HFFc6 (cell line): ENCODE results near the gene ZNF804A. TPM values are rescaled to one million over a fixed set of nuclear protein-coding genes. Genes with fewer than 3 reads are reported as not detected.
A peak's percentile ranks its signal among the peaks of the same experiment; 100 is the strongest.

Source experiments
- DNase-seq: peaks from one replicate; pipeline ENCODE4 v3.0.0-alpha.2; 2018
- H3K27ac Mint-ChIP-seq: 2 replicates; pipeline ENCODE4 v1.8.0; 2020; ENCODE audit warnings: mild to moderate bottlenecking, mixed read lengths
- H3K27me3 Mint-ChIP-seq: 2 replicates; pipeline ENCODE4 v1.8.0; 2021; ENCODE audit warnings: mild to moderate bottlenecking, moderate library complexity, mixed read lengths; ENCODE audit not compliant: insufficient read depth
- H3K36me3 Mint-ChIP-seq: 2 replicates; pipeline ENCODE4 v1.8.0; 2021; ENCODE audit warnings: low read depth, mixed read lengths
- H3K4me1 Mint-ChIP-seq: 2 replicates; pipeline ENCODE4 v1.8.0; 2020; ENCODE audit warnings: low read depth, mixed read lengths
- H3K4me3 Mint-ChIP-seq: 2 replicates; pipeline ENCODE4 v1.8.0; 2020; ENCODE audit warnings: mild to moderate bottlenecking, moderate library complexity, mixed read lengths
- H3K9me3 Mint-ChIP-seq: 2 replicates; pipeline ENCODE4 v1.8.0; 2020; ENCODE audit warnings: mild to moderate bottlenecking, mixed read lengths
- total RNA-seq, 6 experiments: library from RNA; stranded (reverse); fragmentation: NEBNext Ultra II Directional; extraction: Animal tissue kit (Norgen Biotek cat#: 25700); gene quantifications; 2 replicates in 1 of 6; 3 replicates in 5 of 6; pipeline ENCODE4 v1.2.3, GENCODE V29; 2021
- TF ChIP-seq, protein P1 (sequence below): fragments of 200-600 bp; sonication (generic); IDR thresholded peaks from 2 replicates; pipeline ENCODE4 v1.5.0; 2021; ENCODE audit warnings: antibody characterized with exemption, mild to moderate bottlenecking

The ZNF804A gene
- total RNA-seq, 6 experiments from 2014 or later = 0.03 to 0.13 (median 0.05) TPM; not detected in 1

DNA sequence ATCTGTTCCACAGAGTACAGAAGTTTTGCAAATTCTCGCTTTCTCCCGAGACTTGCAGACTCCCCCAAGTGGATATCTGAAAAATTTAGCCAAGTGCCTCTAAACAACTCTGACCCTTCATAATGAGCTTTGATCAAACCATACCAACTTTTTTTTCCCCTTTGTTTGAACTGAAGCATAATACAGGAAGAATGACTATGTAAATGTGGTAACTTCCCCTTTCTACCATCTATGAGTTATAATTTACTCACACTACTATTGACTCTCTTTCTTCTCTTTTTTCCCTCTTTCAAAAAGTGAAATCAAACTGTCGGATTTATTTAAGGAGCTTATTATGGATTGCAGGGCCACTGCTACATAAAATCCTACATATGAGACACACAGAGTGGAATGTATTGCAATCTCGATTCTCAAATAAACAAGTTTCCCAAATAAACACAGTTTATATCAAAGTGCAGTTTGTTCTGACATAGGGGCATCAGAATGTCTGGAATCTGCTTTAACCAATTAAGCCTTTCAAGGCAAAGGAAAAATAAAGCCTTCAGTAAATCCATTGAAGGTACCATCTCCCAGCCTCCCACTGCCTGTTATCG is 1.4 kb upstream of the ZNF804A start:
- Mint-ChIP-seq H3K27me3 (peaks cover 7% of the 10 kb centered on the region; the same call in 1 of the 2 replicates), H3K36me3 (no peaks in the 10 kb centered on the region), H3K4me1 (peaks cover 21% of the 10 kb centered on the region), H3K27ac (peak overlapping the region; percentile 7; the same call in 1 of the 2 replicates), H3K4me3 (peak overlapping the region; percentile 84), H3K9me3 (no peaks in the 10 kb centered on the region)
- peak; percentile 57 for DNase-seq
- TF ChIP-seq, protein P1, sequence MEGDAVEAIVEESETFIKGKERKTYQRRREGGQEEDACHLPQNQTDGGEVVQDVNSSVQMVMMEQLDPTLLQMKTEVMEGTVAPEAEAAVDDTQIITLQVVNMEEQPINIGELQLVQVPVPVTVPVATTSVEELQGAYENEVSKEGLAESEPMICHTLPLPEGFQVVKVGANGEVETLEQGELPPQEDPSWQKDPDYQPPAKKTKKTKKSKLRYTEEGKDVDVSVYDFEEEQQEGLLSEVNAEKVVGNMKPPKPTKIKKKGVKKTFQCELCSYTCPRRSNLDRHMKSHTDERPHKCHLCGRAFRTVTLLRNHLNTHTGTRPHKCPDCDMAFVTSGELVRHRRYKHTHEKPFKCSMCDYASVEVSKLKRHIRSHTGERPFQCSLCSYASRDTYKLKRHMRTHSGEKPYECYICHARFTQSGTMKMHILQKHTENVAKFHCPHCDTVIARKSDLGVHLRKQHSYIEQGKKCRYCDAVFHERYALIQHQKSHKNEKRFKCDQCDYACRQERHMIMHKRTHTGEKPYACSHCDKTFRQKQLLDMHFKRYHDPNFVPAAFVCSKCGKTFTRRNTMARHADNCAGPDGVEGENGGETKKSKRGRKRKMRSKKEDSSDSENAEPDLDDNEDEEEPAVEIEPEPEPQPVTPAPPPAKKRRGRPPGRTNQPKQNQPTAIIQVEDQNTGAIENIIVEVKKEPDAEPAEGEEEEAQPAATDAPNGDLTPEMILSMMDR = no peak

DNA sequence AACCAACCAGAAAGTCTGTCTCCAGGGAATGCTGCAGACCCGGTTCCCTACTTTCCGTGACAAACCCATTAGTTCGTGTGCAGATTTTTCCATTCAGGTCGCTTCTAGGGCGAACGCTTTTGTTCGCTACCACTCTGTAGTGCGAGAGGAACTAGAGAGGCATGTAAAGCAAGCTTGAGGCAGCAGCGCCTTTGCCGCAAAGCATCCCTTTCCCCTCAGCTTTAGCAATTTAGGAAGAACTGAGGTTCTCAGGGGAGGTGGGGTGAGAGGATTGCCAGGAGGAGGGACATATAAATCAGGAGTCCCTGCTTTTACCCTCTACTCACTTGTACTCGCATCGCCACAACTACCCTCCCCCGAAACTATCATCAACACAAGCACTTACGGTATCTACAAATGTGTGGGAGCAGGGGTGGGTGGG is 748 bp upstream of the ZNF804A start:
- Mint-ChIP-seq H3K36me3 (no peaks in the 10 kb centered on the region), H3K4me3 (peak overlapping the region; percentile 84), H3K27ac (0 out of 2 replicates have a peak overlapping the region, but pooled peaks have one; percentile 7), H3K9me3 (no peaks in the 10 kb centered on the region), H3K4me1 (peaks cover 21% of the 10 kb centered on the region), H3K27me3 (peaks cover 7% of the 10 kb centered on the region; the same call in 1 of the 2 replicates)
- TF ChIP-seq, protein P1 = no peak
- DNase-seq = peak; percentile 4

DNA sequence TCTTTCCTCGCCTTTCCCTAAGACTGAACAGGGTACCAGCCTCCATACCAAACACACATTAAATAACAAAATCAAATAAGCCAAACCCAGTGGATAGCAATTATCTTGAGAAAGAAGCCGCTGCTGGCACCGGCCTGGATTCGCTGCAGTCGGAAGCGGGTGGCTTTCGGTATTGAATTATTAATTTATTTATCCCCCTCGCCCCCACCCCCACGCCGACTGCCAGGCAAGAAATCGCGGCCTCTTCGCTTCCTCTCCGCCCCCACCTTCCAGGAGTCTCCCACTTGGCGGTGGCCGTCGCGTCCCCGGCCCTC is 370 bp upstream of the ZNF804A start:
- no peaks in the 10 kb centered on the region for H3K9me3 Mint-ChIP-seq
- H3K36me3 Mint-ChIP-seq = no peaks in the 10 kb centered on the region
- peaks cover 7% of the 10 kb centered on the region; the same call in 1 of the 2 replicates for H3K27me3 Mint-ChIP-seq
- DNase-seq = no peak
- TF ChIP-seq, protein P1 = no peak
- H3K4me1 Mint-ChIP-seq = peaks cover 21% of the 10 kb centered on the region
- peak overlapping the region; percentile 84 for H3K4me3 Mint-ChIP-seq
- H3K27ac Mint-ChIP-seq = no peak overlapping the region

DNA sequence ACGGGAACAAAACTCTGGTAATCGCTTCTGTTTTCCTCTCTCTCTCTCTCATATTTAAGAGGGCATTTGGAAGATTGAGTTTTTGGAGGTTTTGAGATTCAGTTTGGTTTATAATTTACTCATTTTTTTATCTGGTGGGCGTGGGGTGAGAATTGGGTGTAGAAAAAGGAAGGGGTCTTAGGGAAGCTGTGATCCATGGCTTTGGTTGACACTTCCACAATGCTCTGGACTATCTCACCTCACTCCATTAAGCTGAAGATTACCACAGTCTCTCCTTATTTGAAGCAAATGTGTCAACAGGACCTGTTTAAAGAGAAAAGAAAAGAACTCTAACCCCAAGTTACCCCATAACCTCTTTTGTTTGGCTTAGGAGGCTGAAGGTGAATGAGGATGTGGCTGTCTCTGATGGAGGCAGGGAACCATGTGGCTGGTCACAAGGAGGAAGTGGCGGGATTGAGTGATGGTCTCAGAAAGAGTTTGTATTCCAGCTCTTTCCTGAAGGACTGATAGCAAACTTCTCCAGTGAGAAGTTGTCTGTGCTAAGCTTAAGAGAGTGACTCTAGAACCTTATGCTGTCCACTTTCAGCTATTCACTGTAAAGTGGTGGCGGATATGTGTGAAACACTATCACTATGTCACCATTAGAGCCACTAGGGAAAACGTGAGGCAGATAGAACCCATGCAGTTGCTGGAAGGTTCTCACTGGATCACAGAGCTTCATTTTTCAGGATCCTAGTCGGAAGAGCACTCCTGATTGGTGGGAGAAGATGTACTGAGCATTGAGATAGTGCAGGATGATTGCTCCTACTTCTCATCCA is 934 bp downstream of the ZNF804A start:
- Mint-ChIP-seq H3K27me3 (peaks cover 7% of the 10 kb centered on the region; the same call in 1 of the 2 replicates), H3K36me3 (no peaks in the 10 kb centered on the region), H3K4me1 (peaks cover 21% of the 10 kb centered on the region), H3K9me3 (no peaks in the 10 kb centered on the region), H3K27ac (no peak overlapping the region), H3K4me3 (peak overlapping the region; percentile 84)
- TF ChIP-seq, protein P1 = no peak
- DNase-seq = no peak

DNA sequence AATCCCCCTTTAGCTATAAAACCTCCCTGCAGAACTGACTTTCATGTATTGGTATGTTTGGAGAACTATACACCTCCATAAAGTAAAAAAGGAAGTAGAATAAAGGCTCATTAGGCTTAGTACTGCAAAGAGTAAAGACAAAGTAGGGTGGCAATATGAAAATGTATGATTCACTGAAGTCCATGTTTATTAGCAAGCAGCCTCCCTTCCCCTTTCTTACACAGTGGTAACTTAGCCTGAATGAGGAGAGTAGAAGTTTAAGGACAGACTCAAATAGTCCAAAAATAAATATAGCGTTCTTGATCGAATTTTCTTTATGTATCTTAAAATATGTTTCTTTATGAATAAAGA is 1.5 kb downstream of the ZNF804A start:
- H3K36me3 Mint-ChIP-seq = no peaks in the 10 kb centered on the region
- TF ChIP-seq, protein P1 = no peak
- H3K27me3 Mint-ChIP-seq = peaks cover 7% of the 10 kb centered on the region; the same call in 1 of the 2 replicates
- no peak overlapping the region for H3K27ac Mint-ChIP-seq
- H3K4me1 Mint-ChIP-seq = peaks cover 21% of the 10 kb centered on the region
- DNase-seq = no peak
- H3K4me3 Mint-ChIP-seq = no peak overlapping the region
- no peaks in the 10 kb centered on the region for H3K9me3 Mint-ChIP-seq
